Naive B cell (primary cell): ENCODE results near the gene TEF. TPM values are rescaled to one million over a fixed set of nuclear protein-coding genes. Genes with fewer than 3 reads are reported as not detected.
"Not testable (repeated sequence)": the region's sequence is repeated elsewhere in the genome, so short reads cannot be mapped to it uniquely, and the experiment has no call there.

ENCODE experiments used
- ATAC-seq, 2 donors: fragments of 150-1000 bp; cut with Tn5 transposase; 2 replicates each; pipeline ENCODE4 v1.10.0; 2021; ENCODE audit warnings: low read depth in 2 of 2, mild to moderate bottlenecking in 2 of 2, moderate library complexity in 2 of 2
- DNase-seq: peaks from one replicate; pipeline ENCODE4 v3.0.0; 2022
- H3K27ac Mint-ChIP-seq, 6 donors: one replicate each; pipeline ENCODE4 v1.8.0; 2020 to 2022; ENCODE audit warnings: mild to moderate bottlenecking in 6 of 6, mixed read lengths in 6 of 6, moderate library complexity in 5 of 6, inconsistent platforms in 2 of 6
- H3K27me3 Mint-ChIP-seq, 3 donors: one replicate each; pipeline ENCODE4 v1.8.0; 2021 to 2022; ENCODE audit warnings: mixed read lengths in 3 of 3, mild to moderate bottlenecking in 1 of 3
- H3K36me3 Mint-ChIP-seq, 2 donors: one replicate each; pipeline ENCODE4 v1.8.0; 2020 to 2022; ENCODE audit warnings: mixed read lengths in 2 of 2, inconsistent platforms in 1 of 2, mild to moderate bottlenecking in 1 of 2
- H3K4me1 Mint-ChIP-seq, 3 donors: one replicate each; pipeline ENCODE4 v1.8.0; 2020 to 2022; ENCODE audit warnings: mixed read lengths in 3 of 3, inconsistent platforms in 1 of 3, mild to moderate bottlenecking in 1 of 3, moderate library complexity in 1 of 3
- H3K4me3 Mint-ChIP-seq, 8 donors: one replicate each; pipeline ENCODE4 v1.8.0; 2020 to 2022; ENCODE audit warnings: mild to moderate bottlenecking in 8 of 8, mixed read lengths in 8 of 8, moderate library complexity in 8 of 8, inconsistent platforms in 2 of 8
- H3K9me3 Mint-ChIP-seq, 7 donors: one replicate each; pipeline ENCODE4 v1.8.0; 2020 to 2022; ENCODE audit warnings: mixed read lengths in 7 of 7, mild to moderate bottlenecking in 5 of 7, inconsistent platforms in 2 of 7, moderate library complexity in 1 of 7
- polyA plus RNA-seq, 6 donors: library from polyadenylated mRNA; unstranded; fragments of 300-500 nt; fragmentation: Illumina TruSeq; gene quantifications; one replicate each; pipeline ENCODE4 v1.2.3, GENCODE V29; 2021; ENCODE audit warnings: low read depth in 6 of 6

Gene TEF
- polyA plus RNA-seq, 6 donors from 2014 or later: 0.97 to 2.9 (median 2.6) TPM

GRCh38 chr22:41429232-41429950 is 47.6 kb downstream of the TEF start:
- ATAC-seq: no peak
- DNase-seq: no peak
- Mint-ChIP-seq H3K36me3 (peaks cover 0 to 9% of the 10 kb centered on the region in 2 donors), H3K9me3 (no peaks in the 10 kb centered on the region), H3K4me1 (peaks cover 18 to 28% (median 25%) of the 10 kb centered on the region in 3 donors), H3K27ac (peak overlapping the region in 1 of 6 donors; percentile 67), H3K27me3 (no peaks in the 10 kb centered on the region), H3K4me3 (no peak overlapping the region)

- Mint-ChIP-seq H3K27me3 (no peaks in the 10 kb centered on the region), H3K36me3 (peaks cover 0 to 9% of the 10 kb centered on the region in 2 donors), H3K9me3 (no peaks in the 10 kb centered on the region), H3K4me1 (peaks cover 18 to 31% (median 25%) of the 10 kb centered on the region in 3 donors), H3K27ac (peak overlapping the region in 3 of 6 donors; percentile 26 to 70 (median 67)), H3K4me3 (no peak overlapping the region)
- ATAC-seq: no peak
- DNase-seq: no peak
Measured at GRCh38 chr22:41429951-41430332, 48.2 kb downstream of the TEF start.

- Mint-ChIP-seq H3K4me3 (no peak overlapping the region), H3K36me3 (peaks cover 4 to 8% of the 10 kb centered on the region in 2 donors), H3K9me3 (no peaks in the 10 kb centered on the region), H3K27me3 (no peaks in the 10 kb centered on the region), H3K4me1 (peaks cover 13 to 29% (median 25%) of the 10 kb centered on the region in 3 donors), H3K27ac (peak overlapping the region in 1 of 6 donors; percentile 34)
- DNase-seq (no peak), ATAC-seq (no peak)
Measured at GRCh38 chr22:41431656-41432055, 49.9 kb downstream of the TEF start.

GRCh38 chr22:41433480-41433879 is 51.7 kb downstream of the TEF start:
- not testable (repeated sequence) for H3K27me3 Mint-ChIP-seq, DNase-seq, H3K27ac Mint-ChIP-seq, ATAC-seq, H3K9me3 Mint-ChIP-seq
- Mint-ChIP-seq H3K36me3 (peaks cover 4 to 13% of the 10 kb centered on the region in 2 donors), H3K4me3 (peak overlapping the region in 1 of 8 donors; percentile 60), H3K4me1 (peaks cover 16 to 30% (median 24%) of the 10 kb centered on the region in 3 donors)

- ATAC-seq, H3K27me3 Mint-ChIP-seq, DNase-seq, H3K9me3 Mint-ChIP-seq, H3K4me3 Mint-ChIP-seq: not testable (repeated sequence)
- Mint-ChIP-seq H3K27ac (peak overlapping the region in 3 of 6 donors; percentile 47 to 80 (median 49)), H3K36me3 (peaks cover 4 to 13% of the 10 kb centered on the region in 2 donors), H3K4me1 (peaks cover 16 to 33% (median 30%) of the 10 kb centered on the region in 3 donors)
Measured at GRCh38 chr22:41434361-41435003, 52.7 kb downstream of the TEF start.

- Mint-ChIP-seq H3K9me3 (no peaks in the 10 kb centered on the region), H3K4me1 (peaks cover 16 to 35% (median 30%) of the 10 kb centered on the region in 3 donors), H3K4me3 (no peak overlapping the region), H3K27me3 (no peaks in the 10 kb centered on the region), H3K36me3 (peaks cover 4 to 13% of the 10 kb centered on the region in 2 donors), H3K27ac (peak overlapping the region in 3 of 6 donors; percentile 47 to 60 (median 49))
- DNase-seq (no peak), ATAC-seq (no peak)
Measured at GRCh38 chr22:41435560-41435959, 53.8 kb downstream of the TEF start.

- no peaks in the 10 kb centered on the region for H3K27me3 Mint-ChIP-seq
- ATAC-seq: no peak
- no peak overlapping the region for H3K4me3 Mint-ChIP-seq
- peaks cover 0 to 13% of the 10 kb centered on the region in 2 donors for H3K36me3 Mint-ChIP-seq
- H3K4me1 Mint-ChIP-seq: peaks cover 11 to 34% (median 25%) of the 10 kb centered on the region in 3 donors
- H3K9me3 Mint-ChIP-seq: no peaks in the 10 kb centered on the region
- no peak for DNase-seq
- peak overlapping the region in 2 of 6 donors; percentile 49 to 77 for H3K27ac Mint-ChIP-seq
Measured at GRCh38 chr22:41436322-41437113, 54.8 kb downstream of the TEF start.

GRCh38 chr22:41437198-41437597 is 55.5 kb downstream of the TEF start:
- H3K4me1 Mint-ChIP-seq: peaks cover 11 to 33% (median 22%) of the 10 kb centered on the region in 3 donors
- H3K27ac Mint-ChIP-seq: peak overlapping the region in 1 of 6 donors; percentile 49
- H3K9me3 Mint-ChIP-seq: no peaks in the 10 kb centered on the region
- peaks cover 0 to 13% of the 10 kb centered on the region in 2 donors for H3K36me3 Mint-ChIP-seq
- ATAC-seq (no peak), DNase-seq (no peak)
- H3K4me3 Mint-ChIP-seq: no peak overlapping the region
- no peaks in the 10 kb centered on the region for H3K27me3 Mint-ChIP-seq

GRCh38 chr22:41440511-41440910 is 58.8 kb downstream of the TEF start:
- peak overlapping the region in 1 of 6 donors; percentile 78 for H3K27ac Mint-ChIP-seq
- not testable (repeated sequence) for H3K4me3 Mint-ChIP-seq, ATAC-seq, DNase-seq, H3K9me3 Mint-ChIP-seq, H3K27me3 Mint-ChIP-seq
- peaks cover 24 to 58% (median 33%) of the 10 kb centered on the region in 3 donors for H3K4me1 Mint-ChIP-seq
- peaks cover 0 to 13% of the 10 kb centered on the region in 2 donors for H3K36me3 Mint-ChIP-seq

GRCh38 chr22:41442240-41442792 is 60.6 kb downstream of the TEF start:
- Mint-ChIP-seq H3K27me3 (no peaks in the 10 kb centered on the region), H3K36me3 (no peaks in the 10 kb centered on the region), H3K27ac (peak overlapping the region in 3 of 6 donors; percentile 32 to 67 (median 62)), H3K4me3 (peak overlapping the region in 4 of 8 donors; percentile 15 to 92 (median 88)), H3K4me1 (peaks cover 23 to 54% (median 34%) of the 10 kb centered on the region in 3 donors), H3K9me3 (no peaks in the 10 kb centered on the region)
- DNase-seq (no peak), ATAC-seq (no peak)

GRCh38 chr22:41444360-41445128 is 62.8 kb downstream of the TEF start:
- H3K27me3 Mint-ChIP-seq: no peaks in the 10 kb centered on the region
- peak overlapping the region; percentile 93 to 99 (median 96) for H3K27ac Mint-ChIP-seq
- peak; percentile 36 to 42 for ATAC-seq
- H3K4me3 Mint-ChIP-seq: peak overlapping the region; percentile 84 to 100 (median 93)
- peaks cover 33 to 54% (median 47%) of the 10 kb centered on the region in 3 donors for H3K4me1 Mint-ChIP-seq
- H3K36me3 Mint-ChIP-seq: no peaks in the 10 kb centered on the region
- DNase-seq: peak; percentile 79
- H3K9me3 Mint-ChIP-seq: no peaks in the 10 kb centered on the region
